Upper lobe of left lung (tissue), 4 donors: Measurements from ENCODE around the gene CST11.

Experiments
- EP300 ChIP-seq, 4 donors: sonication (generic); formaldehyde crosslinking; IDR thresholded peaks; one replicate each; pipeline ENCODE4 v1.5.1; 2017; ENCODE audit warnings: antibody characterized with exemption in 4 of 4, control low read depth in 2 of 4
- POLR2A ChIP-seq, 4 donors: fragments of 450-650 bp; IDR thresholded peaks; one replicate each; pipeline ENCODE4 v1.5.1; 2016 to 2017; ENCODE audit warnings: antibody characterized with exemption in 4 of 4, mild to moderate bottlenecking in 2 of 4
- POLR2AphosphoS5 ChIP-seq, 2 donors: sonication (generic); formaldehyde crosslinking; IDR thresholded peaks; one replicate each; pipeline ENCODE4 v1.5.1; 2017; ENCODE audit warnings: antibody characterized with exemption in 2 of 2
- TF ChIP-seq, protein P1 (sequence below), 6 experiments: fragments of 450-650 bp in 4 of 6; fragments of 200-600 bp in 2 of 6; sonication (generic) in 2 of 6; IDR thresholded peaks; one replicate each; pipeline ENCODE4 v1.5.1; 2016 to 2019; ENCODE audit warnings: antibody characterized with exemption in 6 of 6

DNA sequence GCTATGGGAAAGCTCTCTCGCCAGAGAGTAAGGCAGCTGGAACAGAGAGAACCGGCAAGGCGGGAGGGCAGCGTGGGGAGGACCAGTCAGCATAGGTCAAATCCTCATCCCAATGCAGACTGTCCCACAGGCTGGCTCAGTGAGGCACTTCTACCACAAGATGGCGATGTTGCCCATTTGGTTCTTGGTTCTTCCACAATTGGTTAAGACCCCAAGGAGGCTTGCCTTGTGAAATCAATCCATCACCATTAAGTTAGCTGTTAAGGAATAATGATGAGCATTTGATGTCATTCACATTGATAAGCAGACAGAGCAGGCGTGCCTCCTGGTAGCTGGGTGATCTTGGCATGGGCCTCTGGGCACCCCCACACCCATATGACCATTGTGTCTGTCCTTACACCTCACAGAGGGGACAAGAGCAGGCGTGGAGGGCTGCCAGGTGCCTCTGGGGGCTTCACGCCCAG is 10.8 kb downstream of the CST11 start:
- TF ChIP-seq POLR2A (IDR thresholded peaks at IDR 0.05) (no peak), POLR2AphosphoS5 (IDR thresholded peaks at IDR 0.05) (no peak), EP300 (IDR thresholded peaks at IDR 0.05) (no peak)
- TF ChIP-seq, protein P1, sequence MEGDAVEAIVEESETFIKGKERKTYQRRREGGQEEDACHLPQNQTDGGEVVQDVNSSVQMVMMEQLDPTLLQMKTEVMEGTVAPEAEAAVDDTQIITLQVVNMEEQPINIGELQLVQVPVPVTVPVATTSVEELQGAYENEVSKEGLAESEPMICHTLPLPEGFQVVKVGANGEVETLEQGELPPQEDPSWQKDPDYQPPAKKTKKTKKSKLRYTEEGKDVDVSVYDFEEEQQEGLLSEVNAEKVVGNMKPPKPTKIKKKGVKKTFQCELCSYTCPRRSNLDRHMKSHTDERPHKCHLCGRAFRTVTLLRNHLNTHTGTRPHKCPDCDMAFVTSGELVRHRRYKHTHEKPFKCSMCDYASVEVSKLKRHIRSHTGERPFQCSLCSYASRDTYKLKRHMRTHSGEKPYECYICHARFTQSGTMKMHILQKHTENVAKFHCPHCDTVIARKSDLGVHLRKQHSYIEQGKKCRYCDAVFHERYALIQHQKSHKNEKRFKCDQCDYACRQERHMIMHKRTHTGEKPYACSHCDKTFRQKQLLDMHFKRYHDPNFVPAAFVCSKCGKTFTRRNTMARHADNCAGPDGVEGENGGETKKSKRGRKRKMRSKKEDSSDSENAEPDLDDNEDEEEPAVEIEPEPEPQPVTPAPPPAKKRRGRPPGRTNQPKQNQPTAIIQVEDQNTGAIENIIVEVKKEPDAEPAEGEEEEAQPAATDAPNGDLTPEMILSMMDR (IDR thresholded peaks at IDR 0.05), result peak; percentile 66 to 87 (median 76)
